Activated CD4-positive, alpha-beta T cell treated with anti-CD3 and anti-CD28 coated beads for 36 hours (primary cell): ENCODE results near the gene RGS3. TPM values are rescaled to one million over a fixed set of nuclear protein-coding genes. Genes with fewer than 3 reads are reported as not detected.

Experiments
- ATAC-seq: fragments of 200-7000 bp; cut with Tn5 transposase; one replicate; pipeline ENCODE4 v1.10.0; 2021; ENCODE audit warnings: mild to moderate bottlenecking, moderate library complexity
- CTCF ChIA-PET: fragments of 350-600 bp; sonication (Branson Sonifier 250); formaldehyde crosslinking; loops from one replicate; lab custom pipeline; 2021; ENCODE audit warnings: antibody characterized with exemption; lab: Charles Lee
- POLR2A ChIA-PET: fragments of 350-600 bp; sonication (Branson Sonifier 250); formaldehyde crosslinking; loops from one replicate; lab custom pipeline; 2021; ENCODE audit warnings: antibody characterized with exemption, inconsistent platforms; lab: Charles Lee
- DNase-seq: peaks from one replicate; pipeline ENCODE4 v3.0.0-alpha.2; 2020
- H3K27ac Mint-ChIP-seq: one replicate; pipeline ENCODE4 v1.8.0; 2021; ENCODE audit warnings: mixed read lengths
- H3K27me3 Mint-ChIP-seq: one replicate; pipeline ENCODE4 v1.8.0; 2021; ENCODE audit warnings: mixed read lengths
- H3K36me3 Mint-ChIP-seq: one replicate; pipeline ENCODE4 v1.8.0; 2021; ENCODE audit warnings: low read depth, mixed read lengths
- H3K4me1 Mint-ChIP-seq: one replicate; pipeline ENCODE4 v1.8.0; 2021; ENCODE audit warnings: mixed read lengths
- H3K4me3 Mint-ChIP-seq: one replicate; pipeline ENCODE4 v1.8.0; 2021; ENCODE audit warnings: mild to moderate bottlenecking, moderate library complexity, mixed read lengths
- H3K9me3 Mint-ChIP-seq: one replicate; pipeline ENCODE4 v1.8.0; 2021; ENCODE audit warnings: low read depth, mixed read lengths
- intact Hi-C, 2 experiments: fragments of 100-400 bp; cut with DNase I in 1 of 2; cut with micrococcal nuclease in 1 of 2; formaldehyde crosslinking; loops; one replicate each; pipeline versions ENCODE4 v1.14.2 to v1.15.1; 2022 to 2024; cut with DNase I, micrococcal nuclease
- total RNA-seq, 2 experiments: library from RNA; stranded (reverse); gene quantifications; one replicate each; pipeline ENCODE4 v1.2.3, GENCODE V29; 2021

Gene RGS3
- total RNA-seq, 2 experiments from 2014 or later: 55.9 to 62.2 TPM

DNA sequence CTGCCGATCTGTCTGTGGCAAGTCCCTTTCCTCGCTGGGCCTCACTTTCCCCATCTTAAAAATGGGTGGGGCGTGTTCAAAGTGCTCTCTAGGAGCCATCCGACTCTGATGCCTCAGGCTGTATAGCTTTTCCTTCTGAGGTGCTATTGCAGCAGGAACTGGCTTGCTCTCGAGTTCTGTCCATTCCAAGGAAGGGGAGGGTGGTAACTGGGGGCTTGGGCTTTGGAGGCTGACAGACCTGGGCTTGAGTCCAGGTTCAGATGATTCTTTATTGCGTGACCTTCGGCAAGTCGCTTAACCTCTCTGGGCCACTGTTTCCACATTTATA, 139.5 kb downstream of the RGS3 start:
- ChIA-PET CTCF (interaction anchor here (1.1 to 6.1 kb wide), 6 partner anchors 9 to 53 kb away, joined by 3 to 54 read pairs (median 6); no protein-coding TSS in a partner anchor), POLR2A (interaction anchor here (0.8 kb wide), 1 partner anchor 23 kb away, joined by 3 read pairs; no protein-coding TSS in a partner anchor)
- ATAC-seq (no peak), DNase-seq (no peak)
- intact Hi-C loops: no loop called here
- no peak overlapping the region for H3K27ac Mint-ChIP-seq
- peaks cover 15% of the 10 kb centered on the region for H3K4me1 Mint-ChIP-seq
- H3K4me3 Mint-ChIP-seq: no peak overlapping the region
- H3K9me3 Mint-ChIP-seq: no peaks in the 10 kb centered on the region
- no peaks in the 10 kb centered on the region for H3K27me3 Mint-ChIP-seq
- no peaks in the 10 kb centered on the region for H3K36me3 Mint-ChIP-seq

DNA sequence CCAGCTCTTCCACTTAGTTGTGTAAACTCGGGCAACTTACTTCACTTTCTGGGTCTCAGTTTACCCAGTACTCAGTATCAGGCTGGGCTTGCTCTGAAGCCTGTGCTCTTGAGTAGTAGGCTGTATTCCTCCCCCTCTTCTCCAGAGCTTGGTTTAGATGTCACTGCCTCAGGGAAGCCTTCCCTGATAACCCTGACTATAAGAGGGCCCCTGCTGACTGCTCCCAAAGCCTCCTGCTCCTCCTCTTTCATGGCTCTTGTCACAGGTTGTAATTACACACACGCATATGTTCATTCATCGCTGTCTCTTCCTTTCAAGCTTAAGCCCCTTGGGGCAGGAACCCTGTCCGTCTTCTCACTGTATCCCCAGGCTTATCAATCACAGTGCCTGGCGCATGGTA, 140.2 kb downstream of the RGS3 start:
- intact Hi-C loops: no loop called here
- ATAC-seq: no peak
- Mint-ChIP-seq H3K4me1 (peaks cover 15% of the 10 kb centered on the region), H3K27me3 (no peaks in the 10 kb centered on the region), H3K9me3 (no peaks in the 10 kb centered on the region), H3K27ac (no peak overlapping the region), H3K4me3 (no peak overlapping the region), H3K36me3 (no peaks in the 10 kb centered on the region)
- POLR2A ChIA-PET: interaction anchor here (0.8 kb wide), 1 partner anchor 22 kb away, joined by 3 read pairs; no protein-coding TSS in a partner anchor
- DNase-seq: no peak
- CTCF ChIA-PET: interaction anchor here (0.7 to 6.1 kb wide), 7 partner anchors 8 to 1046 kb away, joined by 3 to 54 read pairs (median 4); no protein-coding TSS in a partner anchor

DNA sequence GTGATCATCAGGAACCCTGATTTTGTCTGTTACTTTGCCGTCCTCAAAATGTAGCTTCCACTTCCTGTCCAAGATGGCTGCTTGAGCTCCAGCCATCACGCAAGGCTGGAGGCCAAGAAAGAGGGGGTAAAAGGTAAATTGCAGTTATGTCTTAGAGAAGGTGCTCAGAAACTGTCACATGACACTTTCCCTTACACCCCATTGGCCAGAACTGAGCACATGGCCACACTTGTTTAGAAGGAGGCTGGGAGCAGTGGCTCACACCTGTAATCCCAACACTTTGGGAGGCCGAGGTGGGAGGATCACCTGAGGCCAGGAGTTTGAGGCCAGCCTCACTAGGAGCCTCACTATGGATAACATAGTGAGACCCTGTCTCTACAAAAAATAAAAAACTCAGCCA, 140.9 kb downstream of the RGS3 start:
- intact Hi-C loops: no loop called here
- Mint-ChIP-seq H3K4me3 (no peak overlapping the region), H3K9me3 (no peaks in the 10 kb centered on the region), H3K27me3 (no peaks in the 10 kb centered on the region), H3K27ac (no peak overlapping the region), H3K36me3 (no peaks in the 10 kb centered on the region), H3K4me1 (peaks cover 15% of the 10 kb centered on the region)
- ChIA-PET POLR2A (no interaction called here), CTCF (interaction anchor here (1.1 to 6.1 kb wide), 3 partner anchors 13 to 51 kb away, joined by 3 to 54 read pairs (median 19); no protein-coding TSS in a partner anchor)
- no peak for DNase-seq
- ATAC-seq: no peak

DNA sequence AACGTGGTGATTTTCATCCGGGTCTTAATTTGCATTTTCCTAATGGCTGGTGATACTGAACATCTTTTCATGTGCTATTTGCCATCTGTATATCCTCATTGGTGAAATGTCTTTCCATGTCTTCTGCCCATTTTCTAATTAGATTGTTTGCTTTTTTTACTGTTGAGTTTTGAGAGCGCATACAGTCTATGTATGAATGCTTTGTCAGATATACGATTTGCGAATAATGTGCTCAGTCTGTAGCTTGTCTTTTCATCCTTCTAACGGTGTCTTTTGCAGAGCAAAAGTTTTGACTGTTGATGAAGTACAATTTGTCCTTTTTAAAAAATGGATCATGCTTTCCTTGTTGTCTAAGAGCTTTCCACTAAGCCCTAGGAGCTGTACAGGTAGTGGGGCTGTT, 143.0 kb downstream of the RGS3 start:
- no peak overlapping the region for H3K4me3 Mint-ChIP-seq
- no peaks in the 10 kb centered on the region for H3K27me3 Mint-ChIP-seq
- no peak for DNase-seq
- ChIA-PET POLR2A (no interaction called here), CTCF (interaction anchor here (0.6 to 2.1 kb wide), 8 partner anchors 10 to 457 kb away, joined by 3 to 6 read pairs (median 3); no protein-coding TSS in a partner anchor)
- H3K27ac Mint-ChIP-seq: no peak overlapping the region
- H3K9me3 Mint-ChIP-seq: no peaks in the 10 kb centered on the region
- no peak for ATAC-seq
- H3K4me1 Mint-ChIP-seq: peaks cover 12% of the 10 kb centered on the region
- intact Hi-C loops: no loop called here
- no peaks in the 10 kb centered on the region for H3K36me3 Mint-ChIP-seq

DNA sequence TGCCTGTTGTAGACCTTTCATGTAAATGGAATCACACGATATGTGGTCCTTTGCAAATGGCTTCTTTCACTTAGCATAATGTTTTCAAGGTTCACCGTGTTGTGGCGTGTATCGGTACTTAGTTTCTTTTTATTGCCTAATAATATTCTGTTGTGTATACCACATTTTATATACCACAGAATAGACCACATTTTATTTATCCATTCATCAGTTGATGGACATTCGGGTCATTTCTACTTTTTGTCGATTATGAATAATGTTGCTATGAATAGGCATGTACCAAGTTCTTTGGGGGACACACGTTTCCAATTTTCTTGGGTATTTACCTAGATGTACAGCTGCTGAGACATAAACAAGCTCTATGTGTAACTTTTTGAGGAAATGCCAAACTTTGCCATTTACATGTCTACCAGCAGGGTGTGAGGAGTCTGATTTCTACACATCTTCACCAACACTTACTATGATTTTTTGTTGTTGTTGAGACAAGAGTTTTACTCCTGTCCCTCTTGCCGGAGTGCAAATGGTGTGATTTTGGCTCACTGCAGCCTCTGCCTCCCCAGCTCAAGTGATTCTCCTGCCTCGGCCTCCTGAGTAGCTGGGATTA, 144.7 kb downstream of the RGS3 start:
- Mint-ChIP-seq H3K36me3 (no peaks in the 10 kb centered on the region), H3K9me3 (no peaks in the 10 kb centered on the region), H3K4me3 (no peak overlapping the region), H3K27ac (no peak overlapping the region), H3K4me1 (no peaks in the 10 kb centered on the region), H3K27me3 (no peaks in the 10 kb centered on the region)
- ATAC-seq (no peak), DNase-seq (no peak)
- POLR2A ChIA-PET: no interaction called here
- intact Hi-C loops: no loop called here
- CTCF ChIA-PET: interaction anchor here (0.5 to 1.7 kb wide), 4 partner anchors 47 to 774 kb away, joined by 3 to 5 read pairs (median 4); no protein-coding TSS in a partner anchor

DNA sequence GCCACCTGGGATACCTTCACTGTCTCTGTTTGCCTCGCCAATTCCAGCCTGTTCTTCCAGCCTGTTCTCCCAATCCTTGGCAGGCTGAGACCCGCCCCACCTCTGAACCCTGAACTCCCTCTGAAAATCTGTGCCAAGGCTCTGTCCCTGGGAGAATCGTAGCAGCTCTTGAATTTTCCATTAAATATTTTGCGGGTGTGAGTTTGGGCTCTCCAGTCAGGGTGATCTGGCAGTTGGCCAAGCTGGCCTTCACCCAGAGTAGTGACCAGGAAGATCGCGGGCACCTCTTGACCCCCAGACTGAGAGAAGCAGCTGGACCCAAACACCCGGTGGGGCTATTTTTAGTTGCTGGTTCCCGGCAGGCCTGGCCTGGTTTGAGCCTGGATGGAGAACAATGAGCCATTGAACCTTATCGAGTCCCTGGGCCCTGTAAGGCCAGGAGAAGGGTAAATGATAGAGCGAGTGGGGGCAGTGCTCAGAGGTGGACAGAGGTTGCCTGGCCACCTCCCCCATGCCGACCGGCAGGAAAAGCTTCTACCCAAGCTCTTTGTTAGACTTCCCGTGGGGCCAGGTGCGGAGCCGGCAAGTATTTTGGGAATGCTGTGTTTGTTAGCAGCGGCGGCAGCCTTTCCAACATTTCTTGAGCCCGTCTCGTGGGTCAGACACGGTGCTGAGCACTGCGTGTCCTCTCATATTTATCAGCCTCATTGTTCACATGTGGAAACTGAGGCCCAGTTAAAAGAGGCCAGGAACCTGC, 146.2 kb downstream of the RGS3 start:
- DNase-seq (no peak), ATAC-seq (no peak)
- no peak overlapping the region for H3K27ac Mint-ChIP-seq
- intact Hi-C loops: no loop called here
- H3K36me3 Mint-ChIP-seq: no peaks in the 10 kb centered on the region
- no peak overlapping the region for H3K4me3 Mint-ChIP-seq
- ChIA-PET POLR2A (interaction anchor here (0.7 kb wide), 1 partner anchor 117 kb away, joined by 4 read pairs; no protein-coding TSS in a partner anchor), CTCF (interaction anchor here (1.6 kb wide), 1 partner anchor 46 kb away, joined by 4 read pairs; no protein-coding TSS in a partner anchor)
- peaks cover 8% of the 10 kb centered on the region for H3K4me1 Mint-ChIP-seq
- H3K9me3 Mint-ChIP-seq: no peaks in the 10 kb centered on the region
- no peaks in the 10 kb centered on the region for H3K27me3 Mint-ChIP-seq

DNA sequence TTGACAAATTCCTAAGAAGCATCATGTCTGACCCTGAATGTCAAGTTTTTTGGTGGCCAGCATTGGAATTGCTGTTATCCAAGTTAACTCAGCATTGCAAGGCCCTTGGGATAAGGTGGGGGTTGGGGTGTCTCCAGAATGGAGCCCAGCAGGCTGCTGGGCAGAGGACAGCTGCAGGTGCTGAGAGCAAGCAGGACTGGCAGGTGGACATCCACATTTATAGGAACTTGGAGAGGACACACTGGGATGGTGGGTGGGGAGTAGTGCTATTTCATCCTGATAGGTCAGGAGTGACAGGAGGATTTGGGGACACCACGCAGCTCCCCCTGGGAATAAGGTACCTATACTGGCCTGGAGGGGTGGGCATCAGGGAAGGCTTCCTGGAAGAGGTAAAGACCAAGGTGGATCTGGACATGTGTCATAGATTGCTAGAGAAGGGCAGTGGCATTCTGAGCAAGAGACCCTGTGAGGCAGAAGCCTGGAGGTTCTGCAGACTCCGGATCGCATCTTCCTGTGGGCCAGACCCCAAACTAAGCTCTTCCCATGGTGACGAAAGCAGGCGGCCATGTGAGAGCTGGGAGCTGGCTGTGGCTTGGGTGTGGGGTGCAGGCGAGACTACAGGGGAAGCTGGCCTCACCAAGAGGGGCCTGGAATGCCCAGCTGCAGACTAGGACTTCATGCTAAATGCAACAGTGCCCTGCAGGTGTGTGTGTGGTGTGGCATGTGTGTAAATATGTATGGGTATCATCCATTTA, 148.1 kb downstream of the RGS3 start:
- intact Hi-C loops: no loop called here
- POLR2A ChIA-PET: no interaction called here
- DNase-seq (no peak), ATAC-seq (no peak)
- Mint-ChIP-seq H3K36me3 (no peaks in the 10 kb centered on the region), H3K9me3 (no peaks in the 10 kb centered on the region), H3K4me1 (peaks cover 25% of the 10 kb centered on the region), H3K27ac (no peak overlapping the region), H3K27me3 (no peaks in the 10 kb centered on the region), H3K4me3 (no peak overlapping the region)
- CTCF ChIA-PET: interaction anchor here (0.6 to 1.9 kb wide), 3 partner anchors 8 to 140 kb away, joined by 3 to 4 read pairs (median 3); no protein-coding TSS in a partner anchor

DNA sequence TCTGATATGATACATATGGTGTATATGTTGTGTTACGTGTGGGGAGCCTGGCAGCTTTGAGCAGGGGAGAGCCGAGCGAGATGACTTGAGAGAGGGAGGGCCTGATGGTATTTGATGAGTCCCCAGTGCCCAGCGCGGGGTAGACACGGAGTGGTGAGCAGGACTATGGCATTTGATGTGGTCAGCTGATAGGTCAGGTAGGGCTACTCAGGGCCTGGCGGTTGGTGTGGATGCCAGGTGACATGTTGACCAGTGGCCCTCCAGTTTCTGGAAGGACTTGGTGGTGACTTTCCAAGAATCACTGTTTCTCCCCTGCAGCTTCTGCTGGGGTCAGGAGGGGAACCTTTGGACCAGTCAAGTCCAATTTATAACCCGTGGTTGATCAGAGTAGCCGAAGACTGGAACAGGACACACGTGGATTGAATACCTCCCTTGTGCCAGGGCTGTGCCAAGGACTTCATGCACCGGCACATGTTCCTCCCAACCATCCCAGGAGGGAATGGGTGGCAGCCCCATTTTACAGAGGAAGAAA, 148.8 kb downstream of the RGS3 start:
- no peak overlapping the region for H3K27ac Mint-ChIP-seq
- H3K4me3 Mint-ChIP-seq: no peak overlapping the region
- CTCF ChIA-PET: interaction anchor here (0.7 to 1.9 kb wide), 3 partner anchors 9 to 337 kb away, joined by 3 to 4 read pairs (median 4); partner anchors contain the start of gene CDC26
- intact Hi-C loops: no loop called here
- no peaks in the 10 kb centered on the region for H3K27me3 Mint-ChIP-seq
- H3K36me3 Mint-ChIP-seq: no peaks in the 10 kb centered on the region
- no peaks in the 10 kb centered on the region for H3K9me3 Mint-ChIP-seq
- POLR2A ChIA-PET: interaction anchor here (1.1 kb wide), 1 partner anchor 11 kb away, joined by 4 read pairs; no protein-coding TSS in a partner anchor
- ATAC-seq: no peak
- H3K4me1 Mint-ChIP-seq: peaks cover 28% of the 10 kb centered on the region
- DNase-seq: no peak

DNA sequence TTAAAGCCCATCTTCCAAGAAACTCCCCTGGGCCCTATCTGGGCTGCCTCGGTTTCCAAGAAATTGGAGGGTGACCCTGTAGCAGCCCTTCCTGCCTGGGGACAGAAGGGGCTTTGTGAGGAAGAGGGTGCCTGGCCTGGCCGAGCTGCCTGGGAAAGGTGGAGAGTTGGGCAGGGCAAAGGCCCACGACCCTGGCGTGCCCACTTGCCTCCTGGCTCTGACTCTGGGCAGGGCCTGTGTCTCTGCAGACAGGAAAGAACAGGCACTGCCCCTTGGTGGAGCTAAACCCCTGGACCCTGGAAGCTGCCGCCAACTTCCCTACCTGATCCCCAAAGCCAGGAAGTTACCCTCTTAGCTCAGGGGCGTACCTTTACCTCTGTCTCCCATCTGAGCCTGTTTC, 149.3 kb downstream of the RGS3 start:
- ATAC-seq (no peak), DNase-seq (no peak)
- Mint-ChIP-seq H3K4me3 (no peak overlapping the region), H3K27ac (no peak overlapping the region), H3K9me3 (no peaks in the 10 kb centered on the region), H3K27me3 (no peaks in the 10 kb centered on the region), H3K4me1 (peaks cover 33% of the 10 kb centered on the region), H3K36me3 (no peaks in the 10 kb centered on the region)
- ChIA-PET POLR2A (interaction anchor here (1.1 kb wide), 1 partner anchor 10 kb away, joined by 4 read pairs; no protein-coding TSS in a partner anchor), CTCF (interaction anchor here (0.7 to 1.9 kb wide), 2 partner anchors 10 to 338 kb away, joined by 4 read pairs; partner anchors contain the start of gene CDC26)
- intact Hi-C loops: no loop called here

DNA sequence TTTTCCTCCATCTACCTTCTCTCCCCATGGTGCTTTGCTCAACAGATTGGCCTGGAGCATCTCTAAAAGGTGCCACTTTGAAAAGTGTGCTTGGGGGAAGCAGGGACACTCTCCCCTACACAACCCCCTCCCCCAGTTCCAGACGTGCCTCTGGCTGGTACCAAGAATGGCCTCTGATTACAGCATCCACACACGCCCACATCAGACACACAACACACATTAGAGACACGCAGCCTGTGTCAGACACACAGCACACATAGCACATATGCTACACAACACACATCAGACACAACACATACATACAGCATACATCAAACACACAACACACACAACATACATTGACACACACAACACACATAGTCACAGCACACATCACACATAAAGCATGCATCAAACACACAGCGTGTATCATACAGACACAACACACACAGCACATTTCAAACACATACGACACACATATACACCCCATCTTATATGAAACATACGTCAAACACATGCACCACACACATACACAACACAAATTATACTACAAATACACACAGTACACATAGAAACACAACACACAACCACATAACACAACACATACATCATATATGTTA, 150.4 kb downstream of the RGS3 start:
- ChIA-PET CTCF (interaction anchor here (0.7 to 2.2 kb wide), 2 partner anchors 41 to 987 kb away, joined by 3 to 8 read pairs; no protein-coding TSS in a partner anchor), POLR2A (no interaction called here)
- DNase-seq (no peak), ATAC-seq (no peak)
- Mint-ChIP-seq H3K27ac (peak overlapping the region; percentile 86), H3K27me3 (no peaks in the 10 kb centered on the region), H3K9me3 (no peaks in the 10 kb centered on the region), H3K4me1 (peaks cover 40% of the 10 kb centered on the region), H3K36me3 (no peaks in the 10 kb centered on the region), H3K4me3 (no peak overlapping the region)
- intact Hi-C loops: no loop called here
